HG02571 (cell line): Measurements from ENCODE around the gene RNF114.
A peak's percentile ranks its signal among the peaks of the same experiment; 100 is the strongest.
"Not testable (repeated sequence)": the region's sequence is repeated elsewhere in the genome, so short reads cannot be mapped to it uniquely, and the experiment has no call there.

Experiments
- ATAC-seq: cut with Tn5 transposase; IDR thresholded peaks from one replicate; pipeline ENCODE4 v1.9.1; 2021; ENCODE audit warnings: mild to moderate bottlenecking, moderate library complexity; ENCODE audit not compliant: unreplicated experiment

The RNF114 gene

DNA sequence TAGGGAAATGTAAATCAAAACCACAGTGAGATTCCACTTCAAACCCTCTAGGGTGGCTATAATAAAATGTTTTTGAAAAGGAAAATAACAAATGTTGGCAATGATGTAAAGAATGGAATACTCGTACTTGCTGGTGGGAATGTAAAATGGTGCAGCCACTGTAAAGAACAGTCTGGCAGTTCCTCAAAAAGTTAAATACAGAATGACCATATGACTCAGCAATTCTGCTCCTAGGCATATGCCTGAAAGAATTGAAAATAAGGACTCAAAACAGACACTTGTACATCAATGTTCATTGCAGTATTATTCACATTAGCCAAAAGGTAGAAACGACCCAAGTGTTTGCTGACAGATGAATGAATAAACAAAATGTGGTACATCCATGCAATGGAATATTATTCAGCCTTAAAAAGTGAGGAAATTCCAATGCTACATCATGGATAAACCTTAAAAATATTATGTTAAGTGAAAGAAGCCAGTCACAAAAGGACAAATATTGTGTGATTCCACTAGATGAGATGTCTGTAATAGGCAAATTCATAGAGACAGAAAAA, 10.2 kb upstream of the RNF114 start:
- ATAC-seq = no peak

DNA sequence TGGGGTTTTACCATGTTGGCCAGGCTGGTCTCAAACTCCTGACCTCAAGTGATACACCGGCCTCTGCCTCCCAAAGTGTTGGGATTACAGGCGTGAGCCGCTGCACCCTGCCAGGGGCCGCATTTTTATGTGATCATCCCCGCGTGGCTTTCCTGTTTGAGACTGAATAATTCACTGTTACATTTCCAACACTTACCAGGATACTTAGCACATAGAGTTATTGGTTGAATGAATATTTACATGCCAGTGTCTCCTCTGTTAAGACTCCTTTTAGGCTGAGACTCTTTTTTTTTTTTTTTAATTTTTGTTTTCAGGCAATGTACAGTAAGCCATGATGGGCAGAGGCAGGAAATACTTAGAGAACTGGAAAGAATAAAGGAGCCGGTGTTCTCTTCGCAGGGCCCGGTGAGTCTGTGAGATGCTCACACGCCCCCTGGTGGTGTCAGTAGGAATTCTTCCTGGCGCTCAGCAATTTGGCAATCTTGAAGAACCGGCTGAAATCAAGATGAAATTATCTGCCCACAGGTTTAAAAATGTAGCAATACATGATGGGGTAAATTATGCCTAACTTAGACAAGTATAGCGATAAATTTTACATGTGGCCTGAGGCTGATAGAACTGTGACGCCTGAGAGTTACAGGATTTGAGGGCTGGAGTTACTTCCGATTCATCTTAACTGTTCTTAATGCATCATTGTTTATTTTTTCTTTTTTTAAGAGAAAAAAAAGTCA, 7.6 kb upstream of the RNF114 start:
- no peak for ATAC-seq

DNA sequence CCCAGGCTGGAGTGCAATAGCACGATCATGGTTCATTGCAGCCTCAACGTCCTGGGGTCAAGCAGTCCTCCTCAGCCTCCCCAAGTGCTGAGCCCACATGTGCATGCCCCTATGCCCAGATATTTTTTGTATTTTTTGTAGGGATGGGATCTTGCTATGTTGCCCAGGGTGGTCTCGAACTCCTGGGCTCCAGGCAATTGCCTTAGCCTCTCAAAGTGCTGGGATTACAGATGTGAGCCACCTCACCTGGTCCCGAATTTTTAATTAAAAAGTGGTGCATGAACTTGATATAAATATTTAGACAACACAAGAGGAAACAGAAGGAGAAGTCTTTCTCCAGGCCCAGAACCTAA, 7.1 kb upstream of the RNF114 start:
- ATAC-seq = no peak

DNA sequence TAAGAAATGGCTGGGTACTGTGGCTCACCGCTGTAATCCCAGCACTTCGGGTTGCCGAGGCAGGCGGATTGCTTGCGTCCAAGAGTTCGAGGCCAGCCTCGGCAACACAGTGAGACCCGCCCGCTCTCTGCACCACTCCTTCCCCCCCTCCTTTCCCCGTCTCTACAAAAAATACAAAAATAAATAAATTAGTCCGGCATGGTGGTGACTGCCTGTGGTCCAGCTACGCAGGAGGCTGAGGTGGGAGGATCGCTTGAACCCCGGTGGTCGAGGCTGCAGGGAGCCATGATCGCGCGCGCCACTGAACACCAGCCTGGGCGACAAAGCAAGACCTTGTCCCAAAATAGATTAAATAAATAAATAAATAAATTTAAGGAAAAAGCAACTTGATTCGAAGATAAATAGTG, 448 bp upstream of the RNF114 start:
- peak; percentile 2 for ATAC-seq

DNA sequence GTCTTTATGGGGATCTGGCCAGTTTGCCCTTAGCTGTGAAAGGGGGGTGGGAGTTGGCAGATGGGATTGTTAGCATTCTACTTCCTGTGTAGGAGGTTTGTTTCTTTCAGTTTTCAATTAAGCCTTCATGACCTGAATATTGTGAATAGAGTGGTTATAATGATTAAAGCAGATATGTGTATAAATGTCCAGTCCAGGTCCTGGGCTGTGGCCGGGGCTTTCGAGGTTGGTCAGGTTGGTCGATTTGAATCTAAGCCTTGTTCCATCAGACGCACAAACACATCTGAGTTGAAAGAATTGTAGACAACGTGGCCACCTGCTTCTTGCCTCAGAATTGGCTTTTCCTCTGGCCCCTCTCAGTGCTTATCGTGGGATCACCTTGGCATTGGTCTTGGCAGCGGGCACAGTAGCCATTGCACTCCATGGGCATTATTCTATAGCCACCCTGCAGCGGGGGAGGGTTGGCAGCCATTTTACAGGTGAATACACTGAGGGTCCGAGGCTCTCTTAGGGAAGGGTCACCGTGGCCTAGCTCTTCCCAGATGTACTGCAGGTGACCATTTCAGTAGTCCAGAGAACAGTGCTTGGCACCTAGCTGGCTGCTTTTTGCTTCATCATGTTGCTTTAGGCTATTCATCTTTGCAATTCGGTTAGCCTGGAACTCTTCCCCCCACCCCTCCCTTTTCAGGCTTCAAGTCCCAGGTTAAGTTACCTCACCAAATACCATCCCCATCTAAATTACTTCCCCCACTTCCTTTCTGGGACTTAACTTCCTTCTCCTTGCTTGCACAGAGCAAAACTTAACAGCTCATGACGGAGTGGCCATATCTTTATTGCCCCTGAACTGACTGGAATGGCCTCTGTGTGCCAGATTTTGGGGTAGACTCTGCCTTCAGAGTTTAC, 1.1 kb downstream of the RNF114 start:
- ATAC-seq = peak; percentile 18

DNA sequence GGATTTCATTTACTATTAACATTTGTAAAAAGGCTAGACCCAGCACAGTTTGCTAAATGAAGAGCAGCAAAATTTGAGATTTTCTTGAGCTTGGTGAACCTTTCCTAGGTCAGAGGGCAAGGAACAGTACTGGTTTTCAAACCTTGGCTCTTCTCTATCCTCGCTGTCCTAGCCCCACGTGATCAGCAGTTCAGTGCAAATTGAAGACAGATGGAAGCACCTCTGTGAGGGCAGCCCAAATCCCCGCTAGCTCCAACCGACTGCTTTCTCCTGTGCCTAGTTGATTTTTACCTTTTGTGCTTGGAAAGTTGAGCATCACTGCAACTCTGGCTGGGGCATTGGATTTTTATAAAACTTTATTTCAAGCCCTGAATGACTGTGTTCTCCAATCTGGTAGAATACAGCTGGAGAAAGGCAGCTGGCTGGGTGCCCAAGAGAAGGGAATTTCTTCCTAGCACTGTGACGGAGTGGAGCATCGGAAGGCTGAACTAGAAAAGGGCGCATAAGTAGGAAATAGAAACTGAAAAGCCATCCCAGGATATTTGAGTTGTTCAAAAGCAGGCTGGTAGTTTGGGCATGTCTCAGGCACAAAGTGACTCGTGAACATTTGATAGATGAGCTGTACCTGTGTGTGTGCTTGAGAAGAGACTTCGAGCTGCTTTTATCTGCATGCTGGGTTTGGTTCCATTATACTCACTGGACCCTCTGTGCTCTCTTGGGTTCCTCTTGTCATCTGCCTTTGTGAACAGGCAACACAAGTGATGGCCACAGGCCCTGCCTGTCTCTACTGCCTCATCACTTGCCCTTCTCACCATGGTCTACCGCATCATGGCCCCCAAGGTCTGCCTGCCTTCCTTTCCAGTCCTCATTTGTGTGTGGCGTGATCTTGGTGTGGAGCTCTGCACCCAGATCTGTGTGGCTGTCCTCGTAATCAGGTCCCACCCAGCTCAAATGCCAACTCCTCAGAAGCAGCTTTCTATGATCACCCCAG, 2.3 kb downstream of the RNF114 start:
- ATAC-seq = no peak

DNA sequence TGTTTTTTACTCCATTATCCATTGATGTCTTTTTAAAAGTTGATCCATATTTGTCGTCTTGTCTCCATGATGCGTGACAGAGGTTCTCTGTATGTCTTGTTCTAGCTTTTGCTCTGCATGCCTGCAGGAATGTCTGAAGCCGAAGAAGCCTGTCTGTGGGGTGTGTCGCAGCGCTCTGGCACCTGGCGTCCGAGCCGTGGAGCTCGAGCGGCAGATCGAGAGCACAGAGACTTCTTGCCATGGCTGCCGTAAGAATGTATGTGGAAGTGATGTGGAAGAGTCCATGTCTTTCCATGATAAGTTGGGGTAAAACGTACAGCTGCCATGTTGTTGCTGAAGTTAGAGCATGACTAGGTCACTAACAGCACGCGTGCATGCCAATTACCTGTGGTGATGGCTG, 5.3 kb downstream of the RNF114 start:
- no peak for ATAC-seq

DNA sequence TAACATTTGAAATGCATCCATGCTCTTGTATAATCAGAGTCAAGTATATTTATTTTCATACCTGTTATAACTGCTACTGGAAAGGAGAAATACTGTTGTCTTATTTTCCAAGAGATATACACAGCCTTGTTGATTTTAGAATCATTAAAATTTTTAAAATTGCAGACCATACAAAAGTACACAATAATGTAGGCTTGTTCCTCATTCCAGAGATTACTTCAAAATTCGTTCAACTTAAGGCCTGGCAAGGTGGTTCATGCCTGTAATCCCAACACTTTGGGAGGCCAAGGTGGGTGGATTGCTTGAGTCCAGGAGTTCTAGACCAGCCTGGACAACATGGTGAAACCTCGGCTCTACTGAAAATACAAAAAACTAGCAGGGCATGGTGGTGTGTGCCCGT, 6.1 kb downstream of the RNF114 start:
- ATAC-seq = no peak

DNA sequence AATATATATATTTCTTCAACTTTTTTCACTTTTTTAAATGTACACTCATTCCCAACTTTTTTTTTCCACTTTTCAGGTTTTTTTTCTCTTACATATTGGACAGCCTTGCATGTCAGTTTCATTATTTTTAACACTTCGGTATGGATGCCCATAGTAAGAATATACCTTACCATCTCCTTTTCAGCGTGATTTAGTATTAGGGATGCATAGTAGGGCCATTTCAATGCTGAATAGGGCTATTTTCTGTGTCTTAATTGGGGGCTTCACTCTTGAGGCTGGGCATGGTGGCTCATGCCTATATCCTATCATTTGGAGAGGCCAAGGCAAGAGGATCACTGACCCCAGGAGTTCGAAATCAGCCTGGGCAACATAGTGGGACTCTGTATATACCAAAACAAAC, 6.7 kb downstream of the RNF114 start:
- no peak for ATAC-seq

DNA sequence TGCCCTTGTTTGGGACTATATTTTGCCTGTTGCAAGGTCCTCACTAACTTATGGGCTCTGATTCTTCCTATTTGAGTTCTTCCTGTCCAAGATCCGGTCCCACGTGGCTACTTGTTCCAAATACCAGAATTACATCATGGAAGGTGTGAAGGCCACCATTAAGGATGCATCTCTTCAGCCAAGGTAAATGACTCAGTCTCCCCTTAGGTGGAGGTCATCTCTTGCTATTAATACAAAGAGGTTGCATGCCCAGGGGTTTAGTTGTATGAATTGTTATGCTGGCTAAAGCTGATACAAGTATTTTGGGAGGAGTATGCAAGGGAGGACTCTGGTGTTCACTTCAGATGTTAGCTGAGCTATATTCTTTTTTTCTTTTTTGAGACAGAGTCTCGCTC, 9.1 kb downstream of the RNF114 start:
- no peak for ATAC-seq

DNA sequence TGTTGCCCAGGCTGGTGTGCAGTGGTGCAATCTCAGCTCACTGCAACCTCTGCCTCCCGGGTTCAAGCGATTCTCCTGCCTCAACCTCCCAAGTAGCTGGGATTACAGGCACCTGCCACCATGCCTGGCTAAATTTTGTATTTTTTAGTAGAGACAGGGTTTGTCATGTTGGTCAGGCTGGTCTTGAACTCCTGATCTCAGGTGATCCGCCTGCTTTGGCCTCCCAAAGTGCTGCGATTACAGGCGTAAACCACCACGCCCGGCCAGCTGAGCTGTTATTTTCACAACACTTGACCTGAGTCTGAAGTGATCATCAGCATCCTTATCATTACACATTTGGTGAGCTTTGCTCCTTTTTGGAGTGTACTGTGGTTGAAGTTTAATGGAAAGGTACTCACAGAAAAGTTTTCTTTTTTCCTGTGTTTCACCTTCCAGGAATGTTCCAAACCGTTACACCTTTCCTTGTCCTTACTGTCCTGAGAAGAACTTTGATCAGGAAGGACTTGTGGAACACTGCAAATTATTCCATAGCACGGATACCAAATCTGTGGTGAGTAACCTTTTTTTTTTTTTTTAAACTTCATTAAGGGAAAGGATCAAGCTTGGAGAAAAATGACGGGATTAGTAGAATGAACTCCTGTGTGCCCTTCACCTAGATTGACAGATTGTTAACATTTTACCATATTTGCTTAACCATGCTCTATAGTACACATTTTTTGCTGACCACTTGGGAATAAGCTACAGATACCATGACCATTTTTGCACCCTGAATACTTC, 9.7 kb downstream of the RNF114 start:
- ATAC-seq = no peak

DNA sequence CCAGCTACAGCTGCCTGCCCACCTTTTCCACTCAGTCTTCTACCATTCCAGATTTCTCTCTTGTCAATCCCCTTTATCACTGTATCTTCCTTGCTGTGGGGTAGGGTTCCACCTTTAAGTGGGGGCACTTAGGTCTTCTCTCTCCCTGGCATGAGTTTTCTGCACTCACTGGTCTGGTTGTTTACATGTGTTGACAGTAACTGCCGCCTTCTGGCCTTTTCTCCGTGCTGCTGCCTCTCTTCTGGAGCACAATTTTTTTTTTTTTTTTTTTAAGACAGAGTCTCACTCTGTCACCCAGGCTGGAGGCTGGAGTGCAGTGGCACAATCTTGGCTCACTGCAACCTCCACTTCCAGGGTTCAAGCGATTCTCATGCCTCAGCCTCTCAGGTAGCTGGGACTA, 12.0 kb downstream of the RNF114 start:
- no peak for ATAC-seq

DNA sequence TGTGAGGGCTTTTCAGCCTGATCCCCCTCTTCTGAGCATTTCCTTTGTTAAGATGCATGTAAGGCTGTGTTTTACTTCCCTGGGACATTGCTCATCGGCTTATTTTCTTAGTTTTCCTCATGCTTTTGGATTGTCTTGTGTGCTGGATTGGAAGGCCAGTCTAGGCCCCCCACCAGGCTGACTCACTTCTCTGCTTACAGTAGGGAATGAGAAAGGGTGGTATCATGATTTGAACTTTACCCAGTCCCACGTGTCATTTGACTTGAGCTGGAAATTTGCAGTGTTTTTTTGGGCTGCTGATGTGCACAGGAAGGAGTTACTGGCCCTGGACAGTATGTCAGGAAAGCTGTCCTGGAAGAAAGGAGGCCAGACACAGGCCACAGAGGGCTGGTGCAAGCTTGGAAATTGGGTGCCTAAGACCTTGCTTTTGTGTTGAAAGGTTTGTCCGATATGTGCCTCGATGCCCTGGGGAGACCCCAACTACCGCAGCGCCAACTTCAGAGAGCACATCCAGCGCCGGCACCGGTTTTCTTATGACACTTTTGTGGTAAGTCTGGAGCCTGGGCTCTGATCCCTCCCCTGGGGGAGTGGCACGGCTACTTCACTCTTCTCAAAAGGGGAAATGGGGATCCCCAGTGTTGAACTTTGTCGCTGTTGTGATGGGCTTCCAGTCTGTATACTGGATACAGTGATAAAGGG, 12.8 kb downstream of the RNF114 start:
- no peak for ATAC-seq

DNA sequence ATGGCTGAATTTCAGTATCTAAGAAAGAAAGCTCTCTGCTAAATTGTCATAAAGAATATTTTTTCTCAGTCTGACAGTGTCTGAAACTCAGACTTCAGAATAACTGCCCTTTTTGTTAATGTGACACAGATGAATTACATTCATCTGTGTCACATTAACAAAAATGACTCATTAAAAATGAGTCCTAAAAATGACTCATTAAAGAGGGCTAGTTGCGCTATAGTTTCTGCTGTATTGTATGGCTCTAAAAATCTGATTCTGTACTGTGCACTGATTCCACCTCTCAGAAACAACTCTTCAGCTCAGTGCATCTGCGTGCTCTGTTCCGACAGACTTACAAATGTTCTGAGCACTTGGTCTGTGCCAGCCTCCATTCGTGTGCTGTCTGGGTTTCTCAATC, 15.0 kb downstream of the RNF114 start:
- ATAC-seq = no peak

DNA sequence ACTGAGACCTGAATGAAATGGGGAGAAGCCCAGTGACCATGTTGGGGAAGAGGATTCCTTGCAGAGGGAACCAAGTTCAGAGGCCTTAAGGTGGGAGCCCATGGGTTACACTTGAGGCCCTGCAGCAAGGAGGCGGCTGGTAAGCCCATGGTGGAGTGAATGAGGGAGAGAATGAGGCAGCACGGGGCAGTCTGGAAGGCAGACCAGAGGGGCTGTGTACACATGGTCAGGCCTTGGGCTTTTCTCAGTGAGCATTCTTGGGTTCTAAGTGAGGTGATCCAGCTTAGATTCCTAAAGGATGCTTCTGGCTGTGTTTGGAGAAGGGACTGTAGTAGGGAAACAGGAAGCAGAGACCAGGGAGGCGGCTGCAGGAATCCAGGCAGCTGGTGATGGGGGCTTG, 19.0 kb downstream of the RNF114 start:
- no peak for ATAC-seq

DNA sequence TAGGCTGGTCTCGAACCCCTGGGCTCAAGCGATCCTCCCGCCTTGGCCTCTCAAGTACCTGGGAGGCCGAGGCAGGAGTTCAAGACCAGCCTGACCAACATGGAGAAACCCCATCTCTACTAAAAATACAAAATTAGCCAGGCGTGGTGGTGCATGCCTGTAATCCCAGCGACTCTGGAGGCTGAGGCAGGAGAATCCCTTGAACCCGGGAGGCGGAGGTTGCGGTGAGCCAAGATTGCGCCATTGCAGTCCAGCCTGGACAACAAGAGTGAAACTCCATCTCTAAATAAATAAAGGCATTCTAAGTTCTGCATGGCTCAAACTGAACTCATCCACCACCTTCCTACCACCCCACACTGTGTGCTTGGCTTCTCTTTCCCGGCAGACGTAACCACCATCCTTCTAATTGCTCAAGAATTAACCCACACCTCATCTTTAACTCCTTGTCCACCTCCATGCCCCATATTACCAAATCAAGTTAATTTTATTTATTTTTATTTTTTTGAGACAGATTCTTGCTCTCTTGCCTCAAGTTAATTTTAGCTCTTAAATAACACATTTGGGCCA, 19.7 kb downstream of the RNF114 start:
- not testable (repeated sequence) for ATAC-seq

DNA sequence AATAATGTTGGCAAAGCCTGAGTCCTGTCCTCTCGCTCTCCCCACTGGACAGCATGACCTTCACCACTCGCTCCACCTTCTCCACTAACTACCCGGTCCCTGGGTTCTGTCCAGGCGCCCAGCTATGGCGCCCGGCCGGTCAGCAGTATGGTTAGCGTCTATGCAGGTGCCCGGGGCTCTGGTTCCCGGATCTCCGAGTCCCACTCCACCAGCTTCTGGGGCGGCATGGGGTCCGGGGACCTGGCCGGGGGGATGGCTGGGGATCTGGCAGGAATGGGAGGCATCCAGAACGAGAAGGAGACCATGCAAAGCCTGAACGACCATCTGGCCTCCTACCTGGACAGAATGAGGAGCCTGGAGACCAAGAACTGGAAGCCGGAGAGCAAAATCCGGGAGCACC, 20.5 kb downstream of the RNF114 start:
- ATAC-seq = no peak

DNA sequence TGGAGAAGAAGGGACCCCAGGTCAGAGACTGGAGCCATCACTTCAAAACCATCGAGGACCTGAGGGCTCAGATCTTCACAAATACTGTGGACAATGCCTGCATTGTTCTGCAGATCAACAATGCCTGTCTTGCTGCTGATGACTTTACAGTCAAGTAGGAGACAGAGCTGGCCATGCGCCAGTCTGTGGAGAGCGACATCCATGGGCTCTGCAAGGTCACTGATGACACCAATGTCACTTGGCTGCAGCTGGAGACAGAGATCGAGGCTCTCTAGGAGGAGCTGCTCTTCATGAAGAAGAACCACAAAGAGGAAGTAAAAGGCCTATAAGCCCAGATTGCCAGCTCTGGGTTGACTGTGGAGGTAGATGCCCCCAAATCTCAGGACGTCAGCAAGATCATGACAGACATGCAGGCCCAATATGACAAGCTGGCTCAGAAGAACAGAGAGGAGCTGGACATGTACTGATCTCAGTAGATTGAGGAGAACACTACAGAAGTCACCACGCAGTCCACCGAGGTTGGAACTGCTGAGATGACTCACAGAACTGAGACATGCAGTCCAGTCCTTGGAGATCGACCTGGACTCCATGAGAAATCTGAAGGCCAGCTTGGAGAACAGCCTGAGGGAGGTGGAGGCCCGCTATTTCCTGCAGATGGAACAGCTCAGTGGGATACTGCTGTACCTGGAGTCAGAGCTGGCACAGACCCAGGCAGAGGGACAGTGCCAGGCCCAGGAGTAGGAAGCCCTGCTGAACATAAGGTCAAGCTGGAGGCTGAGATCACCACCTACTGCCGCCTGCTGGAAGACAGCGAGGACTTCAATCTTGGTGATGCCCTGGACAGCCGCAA, 21.1 kb downstream of the RNF114 start:
- not testable (repeated sequence) for ATAC-seq
